HG02798 (cell line): ENCODE measurements around the gene SNX10.

Source experiments
- ATAC-seq: cut with Tn5 transposase; IDR thresholded peaks from one replicate; pipeline ENCODE4 v1.9.1; 2021; ENCODE audit warnings: mild to moderate bottlenecking; ENCODE audit not compliant: unreplicated experiment, poor library complexity

The SNX10 gene

DNA sequence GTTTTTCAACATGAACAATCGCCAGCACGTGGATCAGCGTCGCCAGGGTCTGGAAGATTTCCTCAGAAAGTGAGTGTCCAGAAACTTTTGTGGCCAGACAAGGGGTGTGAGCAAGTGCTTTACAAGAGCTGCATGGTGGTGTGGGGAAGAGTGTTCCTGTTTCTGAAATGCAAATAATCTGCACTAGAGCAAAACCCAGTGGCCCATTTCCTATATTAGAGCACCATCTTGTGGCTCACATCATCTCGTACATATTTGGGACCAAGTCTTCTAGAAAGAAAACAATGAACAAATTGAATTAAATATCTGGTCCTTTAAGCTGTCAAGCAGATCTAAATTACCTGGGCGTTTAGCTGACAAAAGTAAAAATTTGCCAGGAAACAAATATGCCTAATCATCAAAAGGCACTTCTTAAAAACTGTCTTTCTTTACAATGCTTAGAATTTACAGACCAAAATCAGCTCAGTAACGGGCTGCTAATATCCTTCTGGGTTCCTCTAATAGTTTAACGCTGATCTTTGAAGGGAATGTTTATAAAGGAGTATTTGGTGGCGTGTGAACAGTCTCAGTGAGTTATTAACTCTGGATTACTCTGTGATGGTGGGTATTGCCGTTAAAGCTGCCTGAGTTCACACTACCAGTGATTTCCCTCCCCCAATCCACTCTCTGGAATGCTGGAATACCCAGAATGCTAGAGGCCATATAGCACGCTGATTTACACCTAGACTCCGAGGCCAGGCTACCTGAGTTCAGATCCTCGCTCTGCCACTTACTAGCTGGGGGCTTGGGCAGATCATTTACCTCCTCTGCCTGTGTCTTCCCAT is 73.6 kb downstream of the SNX10 start:
- peak; percentile 88 for ATAC-seq

DNA sequence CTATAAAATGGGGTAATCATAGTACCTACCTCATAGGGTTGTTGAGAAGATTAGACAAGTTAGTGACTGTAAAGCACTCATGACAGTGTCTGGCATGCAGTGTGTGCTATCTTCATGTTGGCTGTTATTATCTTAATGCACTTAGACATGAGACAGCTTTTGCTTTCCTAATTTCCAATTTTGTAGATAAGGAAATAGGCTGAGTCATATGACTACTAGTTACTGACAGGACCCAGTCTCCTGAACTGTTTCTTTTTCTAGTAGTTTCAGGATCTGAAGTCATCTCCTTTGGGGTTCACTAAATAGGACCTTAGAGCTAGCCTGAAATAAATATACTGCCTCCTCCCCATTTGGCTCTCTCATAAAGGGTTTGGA is 74.2 kb downstream of the SNX10 start:
- ATAC-seq, result no peak

GRCh38 chr7:26367219-26367711 is 75.6 kb downstream of the SNX10 start:
- ATAC-seq, result no peak

GRCh38 chr7:26368542-26368941 is 76.9 kb downstream of the SNX10 start:
- no peak for ATAC-seq

GRCh38 chr7:26369593-26369992 is 77.9 kb downstream of the SNX10 start:
- ATAC-seq, result peak; percentile 43

DNA sequence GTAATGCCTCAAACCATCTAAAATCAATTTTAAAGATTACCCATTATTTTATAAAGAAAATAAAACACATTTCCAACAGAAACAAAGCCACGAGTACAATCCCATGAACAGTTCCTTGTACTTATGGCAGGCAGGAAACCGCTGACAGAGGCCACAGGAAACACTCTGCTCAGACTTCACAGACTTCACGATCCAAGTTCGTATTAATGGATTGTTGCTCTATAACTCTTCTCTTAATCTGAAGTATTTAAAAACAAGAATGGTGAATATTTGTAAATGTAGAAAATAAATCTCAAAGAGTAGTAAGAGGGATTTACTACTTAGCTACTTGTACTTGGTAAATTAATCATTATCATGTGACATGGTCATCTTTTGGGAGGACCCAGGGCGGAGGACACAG is 78.3 kb downstream of the SNX10 start:
- no peak for ATAC-seq

GRCh38 chr7:26372249-26372648 is 80.6 kb downstream of the SNX10 start:
- no peak for ATAC-seq

GRCh38 chr7:26372704-26373103 is 81.0 kb downstream of the SNX10 start:
- ATAC-seq, result no peak

DNA sequence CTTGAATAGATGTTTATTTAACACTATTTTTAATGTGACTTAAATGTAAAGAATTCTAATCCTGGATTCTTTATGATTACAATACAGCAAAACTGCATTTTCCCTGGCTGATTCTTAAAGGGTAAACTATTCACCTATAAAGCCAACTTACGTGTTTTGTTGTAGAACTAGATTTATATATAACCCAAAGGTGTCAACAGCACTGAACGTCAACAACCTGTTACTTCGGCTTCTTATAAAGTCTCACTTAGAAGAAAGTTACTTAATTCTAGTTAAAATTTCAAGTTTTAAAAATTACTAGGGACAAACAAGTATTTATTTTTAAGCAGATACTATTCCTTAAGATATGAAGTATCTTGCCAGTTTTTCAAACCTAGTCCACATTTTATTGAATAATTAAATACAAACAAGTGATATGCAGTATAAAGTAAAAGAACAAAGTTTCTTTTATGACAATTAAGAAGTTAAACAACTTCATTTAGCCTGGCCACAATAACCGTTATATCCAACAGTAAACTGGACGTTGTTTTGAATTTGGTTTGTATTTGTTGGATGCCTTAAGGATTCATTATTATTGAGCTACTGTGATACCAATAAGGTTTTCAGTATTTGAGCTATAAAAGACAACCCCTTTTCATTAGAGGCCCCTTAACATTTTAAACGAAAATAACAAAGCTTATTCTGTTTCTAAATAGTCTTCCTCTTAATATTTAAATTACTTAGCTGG is 83.1 kb downstream of the SNX10 start:
- no peak for ATAC-seq

DNA sequence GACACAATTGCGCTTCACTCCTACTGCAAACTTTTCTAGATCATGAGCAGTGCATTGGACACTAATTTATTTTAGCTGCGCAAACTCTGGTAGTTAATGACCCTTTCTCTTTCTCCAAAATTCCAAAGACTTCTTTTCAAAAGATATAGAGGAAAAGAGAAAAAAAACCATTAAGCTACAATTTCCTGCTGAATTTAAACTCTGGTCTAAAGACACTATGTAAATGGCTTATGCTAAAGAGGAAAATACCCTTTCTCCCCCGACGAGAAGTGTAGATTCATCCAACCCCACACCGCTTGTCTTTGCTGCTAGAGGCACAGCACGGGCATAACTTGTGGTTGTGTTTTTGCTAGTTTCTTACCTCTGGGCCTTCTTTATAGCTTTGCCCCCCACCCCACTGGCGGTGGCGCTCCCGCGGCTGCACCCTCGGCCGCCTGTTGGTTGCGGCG is 84.1 kb downstream of the SNX10 start:
- ATAC-seq, result peak; percentile 19

DNA sequence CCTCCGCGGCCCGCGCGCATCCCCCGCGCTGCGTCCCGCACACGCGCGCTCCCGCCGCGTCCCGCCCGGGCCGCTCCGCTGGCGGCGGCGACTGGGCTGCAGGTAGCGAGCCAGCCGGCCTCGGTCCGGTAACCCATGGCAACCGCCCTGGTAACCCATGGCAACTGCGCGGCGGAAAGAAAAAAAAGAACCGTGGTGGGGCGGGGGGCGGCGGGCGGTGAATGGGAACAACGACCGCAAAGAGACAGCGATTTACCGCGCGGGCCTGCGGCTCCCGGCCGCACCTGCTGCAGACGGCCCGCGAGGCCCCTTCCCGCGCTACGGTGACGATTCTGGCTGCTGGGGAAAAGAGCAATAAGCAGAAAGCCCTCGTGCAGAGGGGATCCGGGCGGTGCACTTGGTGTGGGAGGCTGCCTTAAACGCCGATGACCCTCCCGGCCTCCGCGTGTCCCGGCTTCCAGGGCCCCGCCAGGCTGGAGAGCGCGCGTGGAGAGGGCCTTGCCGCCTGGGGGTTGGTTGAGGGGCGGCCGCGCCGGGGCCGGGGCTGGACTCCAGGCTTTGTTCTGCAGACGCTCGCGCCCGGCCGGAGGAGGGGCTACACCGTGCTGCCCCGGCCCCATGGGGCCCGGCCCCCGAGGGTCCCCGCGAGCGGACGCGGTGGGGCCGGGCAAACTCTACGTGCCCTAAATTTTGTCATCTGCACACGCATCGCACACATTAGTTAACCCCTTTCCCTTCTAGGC is 84.7 kb downstream of the SNX10 start:
- ATAC-seq, result peak; percentile 43

- no peak for ATAC-seq
Observed at GRCh38 chr7:26378016-26378415, 86.4 kb downstream of the SNX10 start.

DNA sequence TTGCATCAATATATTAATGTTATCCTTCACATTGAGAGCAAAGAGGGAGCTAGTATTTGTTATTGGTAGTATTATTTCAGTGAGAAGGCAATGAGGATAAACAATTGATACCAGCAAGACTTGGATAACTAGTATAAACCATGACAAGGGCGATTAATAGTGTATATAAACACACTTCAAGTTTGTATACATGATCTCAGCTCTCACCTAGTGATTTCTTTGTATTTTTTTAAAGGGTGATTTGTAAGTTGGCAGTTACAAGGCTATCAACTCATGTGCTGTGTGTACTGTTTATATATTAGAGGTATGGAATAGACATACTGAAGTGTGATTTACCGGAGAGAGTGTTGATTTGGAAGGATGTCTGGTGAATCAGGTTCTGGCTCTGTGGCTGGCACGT is 88.0 kb downstream of the SNX10 start:
- ATAC-seq, result no peak

DNA sequence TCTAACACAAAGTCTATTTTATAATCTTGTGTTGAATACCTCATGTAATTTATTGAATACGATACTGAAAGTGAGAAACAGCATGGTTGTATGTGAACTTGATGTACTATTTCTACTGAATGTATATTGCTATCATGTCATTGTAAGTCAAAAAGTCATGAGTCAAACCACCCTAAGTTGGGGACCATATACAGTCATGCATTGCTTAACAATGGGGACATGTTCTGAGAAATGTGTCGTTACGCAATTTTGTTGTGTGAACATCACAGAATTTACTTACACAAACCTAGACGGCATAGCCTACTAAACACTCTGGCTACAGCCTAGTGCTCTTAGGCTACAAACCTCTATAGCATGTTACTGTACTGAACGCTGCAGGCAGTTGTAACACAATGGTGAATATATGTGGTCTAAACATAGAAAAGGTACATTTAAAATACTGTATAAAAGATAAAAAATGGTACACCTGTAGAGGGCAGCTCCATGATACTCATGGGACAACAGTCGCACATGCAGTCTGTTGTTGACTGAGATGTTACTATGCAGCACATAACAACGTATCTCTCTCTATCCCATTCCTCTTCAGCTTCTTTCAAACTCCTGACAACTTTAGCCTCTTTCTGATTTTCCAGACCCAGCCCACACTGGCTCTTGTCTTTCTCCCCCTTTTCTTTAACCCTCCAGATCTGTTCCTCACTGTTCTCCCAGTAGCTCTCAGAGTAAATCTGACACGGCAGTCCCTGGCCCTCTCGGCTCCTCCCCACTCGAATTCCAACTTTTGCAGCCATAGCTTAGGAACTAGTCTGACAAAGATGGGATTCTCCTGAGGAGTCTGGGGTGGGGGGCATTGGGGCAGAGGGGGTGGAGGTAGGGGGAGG is 90.1 kb downstream of the SNX10 start:
- ATAC-seq, result no peak

GRCh38 chr7:26385240-26385639 is 93.6 kb downstream of the SNX10 start:
- no peak for ATAC-seq

DNA sequence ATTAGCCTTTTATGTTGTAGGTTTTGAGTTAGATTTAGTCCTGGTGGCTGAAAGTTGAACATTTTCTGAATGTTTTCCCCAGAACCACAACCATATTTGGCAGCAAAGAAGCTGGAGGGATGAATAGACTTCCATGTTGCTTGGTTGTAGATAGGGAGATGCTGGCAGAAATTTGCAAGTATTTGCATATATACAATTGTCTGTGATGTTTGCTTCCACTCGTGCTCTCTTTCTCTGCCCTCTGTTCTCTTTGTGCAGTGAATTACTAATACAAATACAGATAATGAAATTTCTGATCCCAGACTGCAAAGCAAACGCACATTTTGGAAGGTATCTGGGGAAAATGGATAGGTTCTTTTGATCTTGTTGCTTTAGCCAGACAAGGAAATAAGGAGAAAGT is 96.1 kb downstream of the SNX10 start:
- ATAC-seq, result no peak

DNA sequence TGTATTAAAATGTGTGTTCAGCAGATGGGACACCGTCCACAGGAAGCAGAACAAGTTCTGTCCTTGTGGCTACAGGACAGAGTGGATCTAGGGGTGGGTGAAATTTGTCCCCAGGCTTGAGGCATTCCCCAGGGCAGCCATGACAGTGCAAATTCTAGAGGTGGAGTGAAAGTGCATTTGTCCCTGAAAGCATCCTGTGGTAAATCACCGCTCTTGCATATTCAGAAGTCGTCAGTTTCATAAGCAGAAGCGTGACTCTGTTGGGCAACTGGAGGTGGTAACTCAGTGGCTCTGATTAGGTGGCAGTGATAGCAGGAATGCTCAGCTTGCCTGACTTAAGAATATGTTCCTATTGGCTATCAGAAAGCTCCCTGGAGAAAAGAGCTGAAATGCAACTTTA is 96.6 kb downstream of the SNX10 start:
- peak; percentile 70 for ATAC-seq

DNA sequence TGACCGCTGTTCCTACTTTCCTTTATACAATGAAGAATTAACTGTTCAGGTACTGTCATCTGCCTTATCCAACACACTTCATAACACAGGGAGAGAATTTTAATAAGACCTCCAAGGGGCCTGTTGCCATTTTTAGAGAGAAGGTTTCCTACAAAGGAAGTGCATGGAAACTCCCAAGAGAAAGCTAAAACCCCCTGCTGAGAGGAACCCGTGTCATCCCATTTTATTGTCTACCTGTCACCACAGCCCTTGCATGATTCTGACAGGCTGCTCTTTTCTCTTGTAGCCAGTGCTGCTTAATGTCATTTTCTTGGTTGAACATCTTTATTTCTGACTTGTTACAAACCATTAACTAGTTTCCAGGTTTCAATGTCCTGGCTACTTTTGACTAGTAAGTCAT is 98.4 kb downstream of the SNX10 start:
- ATAC-seq, result no peak

GRCh38 chr7:26393818-26394217 is 102.2 kb downstream of the SNX10 start:
- no peak for ATAC-seq

GRCh38 chr7:26397332-26397731 is 105.7 kb downstream of the SNX10 start:
- ATAC-seq, result no peak
